IMR-90 (cell line): ENCODE data around the gene AFG1L. TPM values are rescaled to one million over a fixed set of nuclear protein-coding genes. Genes with fewer than 3 reads are reported as not detected.

Source experiments
- ATAC-seq: fragments of 200-7000 bp; cut with Tn5 transposase; 2 replicates; pipeline ENCODE4 v1.9.1; 2020; ENCODE audit warnings: low read depth, mild to moderate bottlenecking, moderate library complexity
- BruUV-seq: library from RNA; stranded (reverse); fragments of 400-500 nt; replicated peaks from 2 replicates; lab custom pipeline; 2021; lab: Mats Ljungman, UMichigan
- CTCF ChIA-PET: fragments of 300-600 bp; formaldehyde crosslinking; extraction: SDS; loops from one replicate; lab custom pipeline; 2021; ENCODE audit warnings: antibody characterized with exemption; lab: Yijun Ruan, JAX
- POLR2A ChIA-PET: fragments of 300-600 bp; sonication (Branson Sonifier 250); formaldehyde crosslinking; loops from one replicate; lab custom pipeline; 2022; ENCODE audit warnings: antibody characterized with exemption; ENCODE audit not compliant: unreplicated experiment; lab: Charles Lee
- DNase-seq: peaks from one replicate; pipeline ENCODE4 v3.0.0; 2013
- H2AFZ ChIP-seq: replicated peaks from 2 replicates; pipeline ENCODE3; 2013; ENCODE audit warnings: low read length, mild to moderate bottlenecking; ENCODE audit not compliant: poor library complexity
- H2AK5ac ChIP-seq: 2 replicates; pipeline ENCODE4 v1.6.1; 2013; ENCODE audit warnings: low read depth, low read length, inconsistent platforms
- H2AK9ac ChIP-seq: replicated peaks from 2 replicates; pipeline ENCODE3; 2013; ENCODE audit warnings: mild to moderate bottlenecking, low read depth, low read length, moderate library complexity; ENCODE audit not compliant: poor library complexity
- H2BK120ac ChIP-seq: 2 replicates; pipeline ENCODE4 v1.6.1; 2013; ENCODE audit warnings: low read depth, low read length, inconsistent platforms
- H2BK15ac ChIP-seq: 3 replicates; pipeline ENCODE4 v1.6.1; 2013; ENCODE audit warnings: low read depth, low read length, inconsistent platforms
- H2BK20ac ChIP-seq: 2 replicates; pipeline ENCODE4 v1.6.1; 2013; ENCODE audit warnings: low read depth, mild to moderate bottlenecking, inconsistent platforms, low read length, moderate library complexity
- H2BK5ac ChIP-seq: 2 replicates; pipeline ENCODE4 v1.6.1; 2013; ENCODE audit warnings: mild to moderate bottlenecking, low read depth, low read length, inconsistent platforms; ENCODE audit not compliant: poor library complexity, severe bottlenecking
- H3K14ac ChIP-seq: replicated peaks from 2 replicates; pipeline ENCODE4 v1.6.1; 2013; ENCODE audit warnings: low read depth, low read length, inconsistent platforms
- H3K18ac ChIP-seq: 2 replicates; pipeline ENCODE4 v1.6.1; 2013; ENCODE audit warnings: low read depth, low read length, control low read depth
- H3K23ac ChIP-seq: 2 replicates; pipeline ENCODE4 v1.6.1; 2013; ENCODE audit warnings: low read depth, low read length, inconsistent platforms
- H3K27ac ChIP-seq: 2 replicates; pipeline ENCODE4 v1.5.1; 2013; ENCODE audit warnings: mild to moderate bottlenecking, control low read depth, low read length; ENCODE audit not compliant: insufficient read depth
- H3K27me3 ChIP-seq: 2 replicates; pipeline ENCODE4 v1.6.1; 2013; ENCODE audit warnings: low read length; ENCODE audit not compliant: control insufficient read depth, insufficient read depth
- H3K36me3 ChIP-seq: 2 replicates; pipeline ENCODE4 v1.6.1; 2013; ENCODE audit warnings: low read length, mixed read lengths; ENCODE audit not compliant: control insufficient read depth, insufficient read depth
- H3K4ac ChIP-seq: 2 replicates; pipeline ENCODE4 v1.6.1; 2013; ENCODE audit warnings: low read depth, low read length, inconsistent platforms
- H3K4me1 ChIP-seq: 2 replicates; pipeline ENCODE4 v1.6.1; 2013; ENCODE audit warnings: low read length, mixed read lengths; ENCODE audit not compliant: control insufficient read depth, insufficient read depth
- H3K4me2 ChIP-seq: 2 replicates; pipeline ENCODE4 v1.6.1; 2013; ENCODE audit warnings: low read depth, mild to moderate bottlenecking, control low read depth, low read length, moderate library complexity
- H3K4me3 ChIP-seq: 2 replicates; pipeline ENCODE4 v1.5.1; 2013; ENCODE audit warnings: low read depth, mild to moderate bottlenecking, control low read depth, low read length, moderate library complexity; ENCODE audit not compliant: insufficient read depth
- H3K56ac ChIP-seq: 2 replicates; pipeline ENCODE4 v1.6.1; 2013; ENCODE audit warnings: low read length, inconsistent platforms; ENCODE audit not compliant: insufficient read depth; ENCODE audit errors: extremely low read depth
- H3K79me1 ChIP-seq, 2 experiments: 2 replicates each; pipeline ENCODE4 v1.6.1; 2013; ENCODE audit warnings: low read length in 2 of 2, inconsistent platforms in 1 of 2, low read depth in 1 of 2
- H3K9ac ChIP-seq: 2 replicates; pipeline ENCODE4 v1.6.1; 2013; ENCODE audit warnings: low read depth, low read length, control low read depth
- H3K9me1 ChIP-seq: 2 replicates; pipeline ENCODE4 v1.6.1; 2013; ENCODE audit warnings: low read length, inconsistent platforms; ENCODE audit not compliant: insufficient read depth
- H3K9me3 ChIP-seq: 2 replicates; pipeline ENCODE4 v1.6.1; 2013; ENCODE audit warnings: low read length; ENCODE audit not compliant: control insufficient read depth, insufficient read depth
- H4K20me1 ChIP-seq: 2 replicates; pipeline ENCODE4 v1.6.1; 2013; ENCODE audit warnings: low read length, inconsistent platforms; ENCODE audit not compliant: insufficient read depth
- H4K5ac ChIP-seq: 2 replicates; pipeline ENCODE4 v1.6.1; 2013; ENCODE audit warnings: mild to moderate bottlenecking, low read depth, low read length, control low read depth
- H4K8ac ChIP-seq, 2 experiments: 2 replicates each; pipeline ENCODE4 v1.6.1; 2013; ENCODE audit warnings: low read depth in 2 of 2, low read length in 2 of 2, control low read depth in 1 of 2, inconsistent platforms in 1 of 2
- H4K91ac ChIP-seq: 2 replicates; pipeline ENCODE4 v1.6.1; 2013; ENCODE audit warnings: low read depth, low read length, inconsistent platforms; ENCODE audit not compliant: insufficient read depth
- MAFK ChIP-seq: IDR thresholded peaks from 2 replicates; pipeline ENCODE4 v1.6.1; 2012; ENCODE audit warnings: low read depth, low read length, improper control_type of control experiment
- MXI1 ChIP-seq: IDR thresholded peaks from 2 replicates; pipeline ENCODE4 v1.6.1; 2012; ENCODE audit warnings: low read depth, mild to moderate bottlenecking, low read length, moderate library complexity, borderline replicate concordance
- NFE2L2 ChIP-seq: fragments of 150-350 bp; IDR thresholded peaks from 2 replicates; pipeline ENCODE4 v1.6.1; 2016; ENCODE audit warnings: low read depth, mild to moderate bottlenecking, low read length
- WGBS, 2 experiments: methylation state at CpG; one replicate each; pipeline versions ENCODE4 v1.1.5 to v1.1.7; 2013; ENCODE audit warnings: missing lambda C conversion rate in 2 of 2; ENCODE audit not compliant: insufficient read length in 1 of 2; ENCODE audit errors: extremely low coverage in 2 of 2; 5-methylcytosine and 5-hydroxymethylcytosine counted together
- dilution Hi-C: fragments of 300-500 bp; cut with HindIII; formaldehyde crosslinking; loops from one replicate; pipeline ENCODE4 v1.14.3; 2018; ENCODE audit warnings: low sequenced_read_pairs; ENCODE audit not compliant: unreplicated experiment
- in situ Hi-C: fragments of 300-500 bp; cut with MboI; formaldehyde crosslinking; loops from 3 replicates; pipeline ENCODE4 v1.14.3; 2019; ENCODE audit warnings: low sequenced_read_pairs, inconsistent platforms, mixed read lengths
- intact Hi-C: fragments of 100-400 bp; cut with micrococcal nuclease; formaldehyde crosslinking; loops from 2 replicates; pipeline ENCODE4 v1.10.0; 2022
- polyA plus RNA-seq, 3 experiments: library from polyadenylated mRNA; depleted of rRNA; stranded (reverse); fragments of >200 nt; gene quantifications; 2 replicates each; pipeline ENCODE4 v1.2.3, GENCODE V29; 2012; ENCODE audit warnings: low replicate concordance in 1 of 3
- total RNA-seq: library from RNA; depleted of rRNA; stranded (reverse); fragments of >200 nt; gene quantifications from 2 replicates; pipeline ENCODE4 v1.2.3, GENCODE V29; 2012
- TF ChIP-seq, protein P1 (sequence below): fragments of 150-350 bp; IDR thresholded peaks from 2 replicates; pipeline ENCODE4 v1.6.1; 2016; ENCODE audit warnings: low read depth, mild to moderate bottlenecking, low read length, moderate library complexity, borderline replicate concordance

AFG1L gene
- total and polyA plus RNA-seq, 2 of the 4 experiments (the other 2 are of a cell fraction), result 1.0 to 2.0 TPM

DNA sequence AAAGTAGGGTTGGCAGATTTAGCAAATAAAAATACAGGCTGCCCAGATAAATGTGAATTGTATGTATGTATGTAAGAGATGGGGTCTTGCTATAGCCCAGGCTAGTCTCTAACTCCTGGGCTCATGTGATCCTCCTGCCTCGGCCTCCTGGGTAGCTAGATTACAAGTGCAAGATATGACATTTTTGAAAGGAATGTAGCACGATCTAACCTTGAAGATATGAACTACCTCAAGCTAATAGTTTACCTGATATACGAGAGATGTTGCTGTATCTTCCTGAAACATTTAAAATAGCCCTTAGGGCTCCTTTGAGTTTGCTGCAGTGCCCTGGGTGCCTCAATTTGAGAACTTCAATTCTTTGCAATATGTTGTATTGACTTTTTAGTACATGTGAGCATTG lies 42.1 kb downstream of the AFG1L start:
- no peak overlapping the region for H3K4ac ChIP-seq
- no peak overlapping the region for H3K9ac ChIP-seq
- intact Hi-C loops, result no loop called here
- no peak overlapping the region for H2AK5ac ChIP-seq
- H3K23ac ChIP-seq, result no peak overlapping the region
- H3K18ac ChIP-seq, result no peak overlapping the region
- no peak overlapping the region for H2BK5ac ChIP-seq
- no peak overlapping the region for H3K27ac ChIP-seq
- DNase-seq (no peak), ATAC-seq (no peak)
- ChIA-PET CTCF (no interaction called here), POLR2A (no interaction called here)
- no peaks in the 10 kb centered on the region for H3K9me3 ChIP-seq
- H3K27me3 ChIP-seq, result no peaks in the 10 kb centered on the region
- H3K14ac ChIP-seq, result no peak overlapping the region
- H2BK120ac ChIP-seq, result no peak overlapping the region
- H3K79me1 ChIP-seq, result no peaks in the 10 kb centered on the region
- no peak overlapping the region for H4K5ac ChIP-seq
- no peaks in the 10 kb centered on the region for H3K36me3 ChIP-seq
- in situ Hi-C loops, result no loop called here
- TF ChIP-seq NFE2L2 (no peak), MXI1 (no peak), MAFK (no peak)
- TF ChIP-seq, protein P1, sequence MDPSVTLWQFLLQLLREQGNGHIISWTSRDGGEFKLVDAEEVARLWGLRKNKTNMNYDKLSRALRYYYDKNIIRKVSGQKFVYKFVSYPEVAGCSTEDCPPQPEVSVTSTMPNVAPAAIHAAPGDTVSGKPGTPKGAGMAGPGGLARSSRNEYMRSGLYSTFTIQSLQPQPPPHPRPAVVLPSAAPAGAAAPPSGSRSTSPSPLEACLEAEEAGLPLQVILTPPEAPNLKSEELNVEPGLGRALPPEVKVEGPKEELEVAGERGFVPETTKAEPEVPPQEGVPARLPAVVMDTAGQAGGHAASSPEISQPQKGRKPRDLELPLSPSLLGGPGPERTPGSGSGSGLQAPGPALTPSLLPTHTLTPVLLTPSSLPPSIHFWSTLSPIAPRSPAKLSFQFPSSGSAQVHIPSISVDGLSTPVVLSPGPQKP, result no peak
- H3K4me1 ChIP-seq, result no peaks in the 10 kb centered on the region
- H2AK9ac ChIP-seq, result no peak overlapping the region
- H3K56ac ChIP-seq, result no peak overlapping the region
- H2AFZ ChIP-seq, result no peak overlapping the region
- H2BK15ac ChIP-seq, result no peak overlapping the region
- no peaks in the 10 kb centered on the region for H4K20me1 ChIP-seq
- H3K9me1 ChIP-seq, result no peaks in the 10 kb centered on the region
- H4K8ac ChIP-seq, result no peak overlapping the region
- WGBS, 2 experiments, result 100% methylated on average over 1 of the region's 3 CpGs; no CpG with 5 or more reads in 1 of the 2 experiments
- H3K4me3 ChIP-seq, result no peak overlapping the region
- no peak overlapping the region for H2BK20ac ChIP-seq
- dilution Hi-C loops, result no loop called here
- H4K91ac ChIP-seq, result no peak overlapping the region
- H3K4me2 ChIP-seq, result no peak overlapping the region
- no TSS peak for BruUV-seq
